Heart left ventricle (tissue), 16 donors: ENCODE measurements around the gene ABI1. TPM values are rescaled to one million over a fixed set of nuclear protein-coding genes. Genes with fewer than 3 reads are reported as not detected.

Source experiments
- ATAC-seq, 4 donors: fragments of 200-7000 bp; cut with Tn5 transposase; one replicate each; pipeline ENCODE4 v1.9.1; 2020 to 2022; ENCODE audit warnings: moderate library complexity in 4 of 4, mild to moderate bottlenecking in 3 of 4, moderate number of reproducible peaks in 1 of 4
- DNase-seq, 5 donors: peaks; one replicate each; pipeline ENCODE4 v3.0.0-alpha.2; 2020
- H3K27ac ChIP-seq, 12 donors: fragments of 200-600 bp; sonication (generic) in 4 of 12; one replicate each; pipeline versions ENCODE4 v1.5.0 to v1.8.0; 2016 to 2022; ENCODE audit warnings: mild to moderate bottlenecking in 2 of 12
- H3K27me3 ChIP-seq, 9 donors: fragments of 200-600 bp; sonication (generic) in 2 of 9; one replicate each; pipeline versions ENCODE4 v1.5.1 to v1.8.0; 2016 to 2022; ENCODE audit warnings: mild to moderate bottlenecking in 3 of 9
- H3K36me3 ChIP-seq, 9 donors: fragments of 200-600 bp; sonication (generic) in 2 of 9; one replicate each; pipeline versions ENCODE4 v1.5.0 to v1.8.0; 2018 to 2022; ENCODE audit warnings: mild to moderate bottlenecking in 2 of 9
- H3K4me1 ChIP-seq, 12 donors: fragments of 200-600 bp; sonication (generic) in 4 of 12; one replicate each; pipeline versions ENCODE4 v1.5.0 to v1.8.0; 2016 to 2022; ENCODE audit warnings: mild to moderate bottlenecking in 3 of 12
- H3K4me3 ChIP-seq, 12 donors: fragments of 200-600 bp; sonication (generic) in 4 of 12; one replicate each; pipeline versions ENCODE4 v1.5.0 to v1.8.0; 2017 to 2022; ENCODE audit warnings: mild to moderate bottlenecking in 9 of 12, moderate library complexity in 4 of 12
- H3K9me3 ChIP-seq, 12 donors: fragments of 200-600 bp; sonication (generic) in 4 of 12; one replicate each; pipeline versions ENCODE4 v1.5.0 to v1.8.0; 2016 to 2022; ENCODE audit warnings: mild to moderate bottlenecking in 1 of 12
- CTCF ChIP-seq, 12 donors: fragments of 200-600 bp; sonication (generic) in 4 of 12; IDR thresholded peaks; one replicate each; pipeline versions ENCODE4 v1.5.0 to v1.8.0; 2018 to 2022; ENCODE audit warnings: antibody characterized with exemption in 12 of 12, mild to moderate bottlenecking in 5 of 12
- POLR2A ChIP-seq, 2 donors: fragments of 450-650 bp; IDR thresholded peaks; one replicate each; pipeline ENCODE4 v1.6.1; 2017; ENCODE audit warnings: antibody characterized with exemption in 2 of 2, mild to moderate bottlenecking in 2 of 2, moderate library complexity in 2 of 2
- WGBS, 4 donors: extraction: QIAGEN DNeasy Blood & Tissue Kit in 2 of 4; methylation state at CpG; one replicate each; pipeline versions ENCODE4 v1.1.5 to v1.1.7; 2013 to 2018; 5-methylcytosine and 5-hydroxymethylcytosine counted together
- intact Hi-C, 10 donors: fragments of 100-400 bp; cut with DNase I; formaldehyde crosslinking; loops; one replicate each; pipeline versions ENCODE4 v1.11.1 to v1.14.2; 2022
- polyA plus RNA-seq, 2 donors: library from polyadenylated mRNA; stranded (reverse); fragments of 200-250 nt; gene quantifications; one replicate each; pipeline ENCODE4 v1.2.3, GENCODE V29; 2013
- total RNA-seq, 9 donors: library from RNA; depleted of rRNA in 2 of 9; stranded (reverse); fragments of >200 nt in 2 of 9; fragmentation: NEBNext Ultra II Directional in 3 of 9; extraction: Animal tissue kit (Norgen Biotek cat#: 25700) in 3 of 9; gene quantifications; one replicate each; pipeline versions ENCODE4 v1.1.0 to v1.2.4, GENCODE V29; 2016 to 2023
- donor health status: ischemic (EF 13 %, LVEDD 7.1; RV severe dilation, severe dysfunction).
- donor health status: healthy with polysubstance abuse.
- donor health status: DM: no; HTN: yes; CAD: no.
- donor health status: DM: no; HTN: no; CAD: no.
- donor health status: ischemic (EF 25% LVEDD 6.9; RV normal size, moderate dysfunction).
- donor health status: ischemic (EF 25% LVEDD 5.7; RV mildly dilated, moderate dysfunction).
- donor health status: healthy.
- donor health status: DM: yes; HTN: yes; CAD: no.
- donor health status: ischemic (EF 35%, LVEDD 5.7; RV mildly dilated, moderate dysfunction).
- donor health status: nonischemic (EF 11% LVEDD 7.7; RV severe dilation, severe dysfunction).
- donor health status: DM: yes; HTN: yes; CAD: no.
- donor health status: PGD.
- donor health status: ischemic (EF 29% LVEDD 5.4; RV normal size, mild dysfunction).
- donor health status: nonischemic (EF 23%, LVEDD 6.1; RV moderate dilation, normal function).

Gene ABI1
- total and polyA plus RNA-seq, 11 donors, result 8.5 to 50.0 (median 25.6) TPM

GRCh38 chr10:26777686-26778085 is 83.1 kb downstream of the ABI1 start:
- Histone ChIP-seq H3K9me3 (no peaks in the 10 kb centered on the region), H3K27me3 (no peaks in the 10 kb centered on the region), H3K4me3 (no peak overlapping the region), H3K4me1 (peaks cover 0 to 38% (median 19%) of the 10 kb centered on the region in 12 donors), H3K27ac (no peak overlapping the region), H3K36me3 (peaks cover 0 to 5% (median 0%) of the 10 kb centered on the region in 9 donors)
- DNase-seq, result no peak
- WGBS, 4 donors, result 95 to 100% (median 99%) methylated on average over 2 of the region's 2 CpGs
- no peak for ATAC-seq
- intact Hi-C loops, result no loop called here
- TF ChIP-seq POLR2A (IDR thresholded peaks at IDR 0.05) (no peak), CTCF (IDR thresholded peaks at IDR 0.05) (no peak)

GRCh38 chr10:26776258-26776657 is 84.5 kb downstream of the ABI1 start:
- WGBS, 4 donors, result 95 to 100% (median 99%) methylated on average over 1 of the region's 1 CpG
- H3K4me1 ChIP-seq, result peaks cover 0 to 28% (median 10%) of the 10 kb centered on the region in 12 donors
- H3K4me3 ChIP-seq, result no peak overlapping the region
- DNase-seq, result no peak
- no peaks in the 10 kb centered on the region for H3K27me3 ChIP-seq
- H3K36me3 ChIP-seq, result peaks cover 0 to 5% (median 0%) of the 10 kb centered on the region in 9 donors
- H3K27ac ChIP-seq, result no peak overlapping the region
- intact Hi-C loops, result no loop called here
- no peak for TF ChIP-seq POLR2A (IDR thresholded peaks at IDR 0.05)
- no peak for TF ChIP-seq CTCF (IDR thresholded peaks at IDR 0.05)
- ATAC-seq, result no peak
- H3K9me3 ChIP-seq, result no peaks in the 10 kb centered on the region

GRCh38 chr10:26773633-26774032 is 87.1 kb downstream of the ABI1 start:
- Histone ChIP-seq H3K4me1 (peaks cover 0 to 4% (median 0%) of the 10 kb centered on the region in 12 donors), H3K27ac (no peak overlapping the region), H3K4me3 (no peak overlapping the region), H3K27me3 (no peaks in the 10 kb centered on the region), H3K36me3 (peaks cover 0 to 17% (median 0%) of the 10 kb centered on the region in 9 donors), H3K9me3 (no peaks in the 10 kb centered on the region)
- DNase-seq (no peak), ATAC-seq (no peak)
- no peak for TF ChIP-seq POLR2A (IDR thresholded peaks at IDR 0.05)
- TF ChIP-seq CTCF (IDR thresholded peaks at IDR 0.05), result no peak
- intact Hi-C loops, result no loop called here
- 95 to 98% (median 96%) methylated on average over 2 of the region's 2 CpGs for whole genome bisulfite sequencing, 4 donors

- TF ChIP-seq POLR2A (IDR thresholded peaks at IDR 0.05), result no peak
- TF ChIP-seq CTCF (IDR thresholded peaks at IDR 0.05), result no peak
- no peak overlapping the region for H3K27ac ChIP-seq
- no peak for DNase-seq
- no peaks in the 10 kb centered on the region for H3K9me3 ChIP-seq
- H3K27me3 ChIP-seq, result no peaks in the 10 kb centered on the region
- H3K36me3 ChIP-seq, result peaks cover 0 to 39% (median 18%) of the 10 kb centered on the region in 9 donors
- H3K4me1 ChIP-seq, result peaks cover 0 to 4% (median 0%) of the 10 kb centered on the region in 12 donors
- intact Hi-C loops, result no loop called here
- 95 to 97% (median 97%) methylated on average over 4 of the region's 4 CpGs for WGBS, 4 donors
- H3K4me3 ChIP-seq, result no peak overlapping the region
- no peak for ATAC-seq
Measured at GRCh38 chr10:26770069-26770468, 90.7 kb downstream of the ABI1 start.
